IMR-90 (cell line): ENCODE measurements around the gene TRIM24.

Experiments
- CTCF ChIP-seq: conservative IDR thresholded peaks from 2 replicates; pipeline ENCODE4 v1.5.1; 2012; ENCODE audit warnings: mild to moderate bottlenecking, low read depth, low read length, improper control_type of control experiment
- FOS ChIP-seq: fragments of 150-350 bp; IDR thresholded peaks from 2 replicates; pipeline ENCODE4 v1.6.1; 2016; ENCODE audit warnings: low read depth, low read length
- MAFK ChIP-seq: IDR thresholded peaks from 2 replicates; pipeline ENCODE4 v1.6.1; 2012; ENCODE audit warnings: low read depth, low read length, improper control_type of control experiment
- MAZ ChIP-seq: IDR thresholded peaks from 2 replicates; pipeline ENCODE4 v1.6.1; 2012; ENCODE audit warnings: low read depth, mild to moderate bottlenecking, low read length, improper control_type of control experiment, moderate library complexity, borderline replicate concordance
- POLR2A ChIP-seq: IDR thresholded peaks from 2 replicates; pipeline ENCODE4 v1.6.1; 2012; ENCODE audit warnings: mild to moderate bottlenecking, low read depth, low read length
- RAD21 ChIP-seq: IDR thresholded peaks from 2 replicates; pipeline ENCODE4 v1.6.1; 2012; ENCODE audit warnings: low read length, improper control_type of control experiment
- RFX5 ChIP-seq: IDR thresholded peaks from 2 replicates; pipeline ENCODE4 v1.8.0; 2012; ENCODE audit warnings: low read depth, mild to moderate bottlenecking, low read length, moderate library complexity
- SMC3 ChIP-seq: fragments of 150-350 bp; IDR thresholded peaks from 2 replicates; pipeline ENCODE4 v1.6.1; 2016; ENCODE audit warnings: low read depth, mild to moderate bottlenecking, antibody characterized with exemption, low read length, moderate library complexity
- TF ChIP-seq, protein P1 (sequence below): fragments of 150-350 bp; IDR thresholded peaks from 2 replicates; pipeline ENCODE4 v1.6.1; 2016; ENCODE audit warnings: low read depth, mild to moderate bottlenecking, low read length, moderate library complexity, borderline replicate concordance

DNA sequence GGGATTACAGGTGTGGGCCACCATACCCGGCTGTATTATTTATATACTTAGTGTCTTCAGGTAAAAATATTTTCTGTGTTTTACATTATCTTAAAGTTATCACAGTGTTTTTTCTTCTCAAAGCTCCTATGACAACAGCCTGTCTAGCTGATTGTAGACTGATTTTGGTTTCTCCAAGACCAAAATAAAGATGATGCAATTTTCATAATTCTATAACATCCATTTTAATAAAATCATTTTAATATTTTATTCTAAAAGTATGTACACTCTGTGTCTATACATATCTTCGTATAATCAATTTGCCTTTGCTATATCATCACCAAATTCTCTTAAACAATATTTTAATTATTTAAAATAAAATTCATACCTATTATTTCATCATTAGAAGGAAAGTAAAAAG is 108.6 kb downstream of the TRIM24 start:
- TF ChIP-seq CTCF: no peak
- no peak for TF ChIP-seq RAD21
- no peak for TF ChIP-seq MAFK
- no peak for TF ChIP-seq MAZ
- no peak for TF ChIP-seq SMC3
- TF ChIP-seq POLR2A: no peak
- no peak for TF ChIP-seq RFX5
- TF ChIP-seq FOS: no peak
- TF ChIP-seq, protein P1, sequence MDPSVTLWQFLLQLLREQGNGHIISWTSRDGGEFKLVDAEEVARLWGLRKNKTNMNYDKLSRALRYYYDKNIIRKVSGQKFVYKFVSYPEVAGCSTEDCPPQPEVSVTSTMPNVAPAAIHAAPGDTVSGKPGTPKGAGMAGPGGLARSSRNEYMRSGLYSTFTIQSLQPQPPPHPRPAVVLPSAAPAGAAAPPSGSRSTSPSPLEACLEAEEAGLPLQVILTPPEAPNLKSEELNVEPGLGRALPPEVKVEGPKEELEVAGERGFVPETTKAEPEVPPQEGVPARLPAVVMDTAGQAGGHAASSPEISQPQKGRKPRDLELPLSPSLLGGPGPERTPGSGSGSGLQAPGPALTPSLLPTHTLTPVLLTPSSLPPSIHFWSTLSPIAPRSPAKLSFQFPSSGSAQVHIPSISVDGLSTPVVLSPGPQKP: no peak
